Activated T-helper 1 cell treated with anti-CD3 and anti-CD28 coated beads, Interleukin-12 subunit alpha, Interleukin-12 subunit beta, Interleukin-2, Interleukin-4 antibody, amounts not matched to agents 30 ng/mL and 10 ng/mL and 1 ng/mL, durations not matched to agents 14 hours and 24 hours and 36 hours (primary cell): Measurements from ENCODE around the gene EMC7. TPM values are rescaled to one million over a fixed set of nuclear protein-coding genes. Genes with fewer than 3 reads are reported as not detected.

Experiments used
- DNase-seq: peaks from one replicate; pipeline ENCODE4 v3.0.0; 2021; ENCODE audit warnings: low spot score
- H3K27ac Mint-ChIP-seq: one replicate; pipeline ENCODE4 v1.8.0; 2021; ENCODE audit warnings: mild to moderate bottlenecking, mixed read lengths
- H3K27me3 Mint-ChIP-seq: one replicate; pipeline ENCODE4 v1.8.0; 2022; ENCODE audit warnings: mild to moderate bottlenecking, moderate library complexity, mixed read lengths; ENCODE audit not compliant: insufficient read depth
- H3K36me3 Mint-ChIP-seq: one replicate; pipeline ENCODE4 v1.8.0; 2021; ENCODE audit warnings: low read depth, mixed read lengths
- H3K4me1 Mint-ChIP-seq: one replicate; pipeline ENCODE4 v1.8.0; 2021; ENCODE audit warnings: low read depth, mixed read lengths
- H3K4me3 Mint-ChIP-seq: one replicate; pipeline ENCODE4 v1.8.0; 2021; ENCODE audit warnings: mild to moderate bottlenecking, moderate library complexity, mixed read lengths
- H3K9me3 Mint-ChIP-seq: one replicate; pipeline ENCODE4 v1.8.0; 2021; ENCODE audit warnings: mixed read lengths
- intact Hi-C: fragments of 100-400 bp; cut with micrococcal nuclease; formaldehyde crosslinking; loops from one replicate; pipeline ENCODE4 v1.15.1; 2024
- total RNA-seq: library from RNA; stranded (reverse); gene quantifications from 2 replicates; pipeline ENCODE4 v1.2.3, GENCODE V29; 2022

The EMC7 gene
- total RNA-seq, 1 donor from 2014 or later = 77.1 TPM

DNA sequence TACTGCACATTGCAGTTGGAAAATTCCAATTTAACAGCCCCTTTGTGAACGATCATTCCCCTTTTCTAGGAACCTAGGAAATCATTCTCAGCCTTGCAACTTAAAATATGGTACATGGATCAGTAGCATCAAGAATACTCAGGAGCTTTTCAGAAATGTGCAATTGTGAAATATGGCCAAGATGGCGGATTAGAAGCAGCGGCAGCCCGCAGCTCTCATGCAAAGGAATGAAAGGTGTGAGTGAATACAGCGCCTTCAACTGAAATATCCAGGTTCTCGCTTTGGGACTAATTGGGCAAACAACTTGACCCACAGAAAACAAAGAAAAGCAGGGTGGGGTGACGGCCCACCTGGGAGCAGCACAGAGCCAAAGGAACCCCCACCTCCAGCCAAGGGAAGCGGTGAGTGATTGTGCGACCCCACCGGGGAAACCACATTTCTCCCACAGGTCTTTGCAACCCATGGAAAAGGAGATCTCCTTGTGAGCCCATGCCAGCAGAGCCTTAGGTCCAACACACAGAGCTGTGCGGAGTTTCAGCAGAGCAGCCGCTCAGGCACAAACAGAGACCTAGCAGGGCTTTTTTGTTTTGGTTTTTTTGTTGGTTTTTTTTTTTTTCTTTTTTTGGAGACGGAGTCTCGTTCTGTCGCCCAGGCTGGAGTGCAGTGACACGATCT lies 55.1 kb downstream of the EMC7 start:
- peaks cover 22% of the 10 kb centered on the region for H3K9me3 Mint-ChIP-seq
- intact Hi-C loops = loop anchor here (10.0 kb wide), 1 partner anchor 852 kb away; the partner anchor contains the start of gene FMN1
- peaks cover 11% of the 10 kb centered on the region for H3K4me1 Mint-ChIP-seq
- peaks cover under 1% of the 10 kb centered on the region for H3K27me3 Mint-ChIP-seq
- DNase-seq = no peak
- no peak overlapping the region for H3K4me3 Mint-ChIP-seq
- no peak overlapping the region for H3K27ac Mint-ChIP-seq
- peaks cover 4% of the 10 kb centered on the region for H3K36me3 Mint-ChIP-seq

GRCh38 chr15:34043813-34044212 lies 57.8 kb downstream of the EMC7 start:
- H3K27ac Mint-ChIP-seq = no peak overlapping the region
- H3K36me3 Mint-ChIP-seq = no peaks in the 10 kb centered on the region
- no peaks in the 10 kb centered on the region for H3K9me3 Mint-ChIP-seq
- peaks cover 25% of the 10 kb centered on the region for H3K4me1 Mint-ChIP-seq
- H3K27me3 Mint-ChIP-seq = no peaks in the 10 kb centered on the region
- DNase-seq = no peak
- no peak overlapping the region for H3K4me3 Mint-ChIP-seq
- intact Hi-C loops = loop anchor here (10.0 kb wide), 1 partner anchor 849 kb away; the partner anchor contains the start of gene FMN1

DNA sequence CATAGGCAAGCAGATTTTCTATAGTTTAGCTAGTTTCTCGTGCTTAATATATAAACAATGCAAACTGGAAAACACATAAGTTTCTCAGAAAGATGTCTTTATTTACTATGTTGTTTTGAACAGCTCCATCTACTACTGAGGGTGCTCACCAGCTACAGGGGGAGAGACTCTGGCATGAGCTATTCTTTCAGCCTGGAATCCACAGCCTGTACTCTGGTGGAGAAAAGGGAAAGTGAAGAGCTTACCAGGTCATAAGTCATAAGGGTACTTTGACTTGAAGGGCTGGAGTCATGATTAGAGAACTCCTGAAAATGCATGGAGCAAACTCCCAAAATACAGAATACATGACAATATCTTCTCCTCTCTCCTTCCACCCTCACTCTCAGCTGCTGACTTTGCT lies 58.3 kb downstream of the EMC7 start:
- intact Hi-C loops = loop anchor here (10.0 kb wide), 1 partner anchor 849 kb away; the partner anchor contains the start of gene FMN1
- Mint-ChIP-seq H3K27ac (no peak overlapping the region), H3K4me1 (peaks cover 25% of the 10 kb centered on the region), H3K9me3 (no peaks in the 10 kb centered on the region), H3K4me3 (no peak overlapping the region), H3K27me3 (no peaks in the 10 kb centered on the region), H3K36me3 (no peaks in the 10 kb centered on the region)
- DNase-seq = no peak

- H3K4me3 Mint-ChIP-seq = peak overlapping the region; percentile 81
- peaks cover 5% of the 10 kb centered on the region for H3K27me3 Mint-ChIP-seq
- H3K27ac Mint-ChIP-seq = peak overlapping the region; percentile 93
- intact Hi-C loops = loop anchor here (1.0 to 10.0 kb wide), 9 partner anchors 21 to 1505 kb away; partner anchors contain the start of genes DPH6, FMN1, GOLGA8A and KATNBL1
- peaks cover 37% of the 10 kb centered on the region for H3K4me1 Mint-ChIP-seq
- peaks cover 2% of the 10 kb centered on the region for H3K36me3 Mint-ChIP-seq
- H3K9me3 Mint-ChIP-seq = no peaks in the 10 kb centered on the region
- no peak for DNase-seq
These were observed 61.9 kb downstream of the EMC7 start for GRCh38 chr15:34039790-34040113.

DNA sequence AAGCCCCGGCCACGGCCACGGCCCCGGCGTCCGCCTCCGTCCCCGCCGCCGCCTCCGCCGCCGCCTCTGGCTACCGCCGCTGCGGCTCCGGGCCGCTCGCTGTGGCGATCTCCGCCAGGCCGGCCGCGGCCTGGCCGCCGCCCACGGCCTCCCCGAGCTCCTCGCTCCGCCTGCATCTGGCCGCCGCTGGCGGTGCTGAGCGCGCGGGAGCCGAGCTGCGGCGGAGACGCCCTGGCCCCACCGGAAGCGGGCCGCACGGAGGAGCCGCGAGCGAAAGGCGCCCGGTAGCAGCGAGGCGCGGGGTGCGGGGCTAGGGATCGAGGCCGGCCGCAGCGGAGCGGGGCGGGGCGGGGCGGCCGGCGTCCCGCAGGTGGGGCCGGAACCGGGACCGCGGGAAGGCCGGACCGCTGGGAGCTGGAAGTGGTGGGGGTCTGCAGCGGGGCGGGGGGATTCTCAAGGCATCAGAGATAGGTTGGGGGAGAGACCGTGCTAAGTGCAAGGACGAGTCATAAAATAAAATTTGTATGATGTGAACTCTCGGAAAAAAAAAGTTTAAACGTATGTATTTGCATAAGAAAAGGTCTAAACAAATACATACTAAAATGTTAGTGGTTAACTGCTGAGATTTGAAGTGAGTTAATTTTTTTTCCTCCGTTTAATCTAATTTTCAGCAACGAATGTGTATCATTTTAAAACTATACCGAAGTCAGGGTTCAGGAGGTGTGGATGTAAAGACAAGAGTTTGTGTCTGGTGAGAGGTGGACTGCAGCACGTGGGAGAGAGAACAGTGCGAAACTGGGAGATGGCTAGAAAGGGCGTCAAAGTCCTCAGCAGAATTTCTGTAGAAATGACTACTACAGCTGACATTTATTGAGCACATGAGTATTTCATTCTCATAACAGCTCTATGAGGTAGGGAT lies 62.5 kb downstream of the EMC7 start, which contains the start of gene AVEN:
AVEN (minus strand) TSS at position 334 of the 919 bp plus-strand sequence; CDS start at position 176, 158 bp downstream.
- H3K4me1 Mint-ChIP-seq = peaks cover 36% of the 10 kb centered on the region
- H3K36me3 Mint-ChIP-seq = peaks cover 2% of the 10 kb centered on the region
- peak within 1 kb of the TSS; percentile 93 for H3K27ac Mint-ChIP-seq
- H3K27me3 Mint-ChIP-seq = peaks cover 5% of the 10 kb centered on the region
- intact Hi-C loops = loop anchor here (1.0 to 10.0 kb wide), 9 partner anchors 20 to 1506 kb away; partner anchors contain the start of genes DPH6, GOLGA8A, KATNBL1 and NOP10
- peak; percentile 58 for DNase-seq
- H3K4me3 Mint-ChIP-seq = peak within 1 kb of the TSS; percentile 91
- H3K9me3 Mint-ChIP-seq = no peaks in the 10 kb centered on the region

GRCh38 chr15:34038023-34038870 lies 63.4 kb downstream of the EMC7 start:
- Mint-ChIP-seq H3K9me3 (no peaks in the 10 kb centered on the region), H3K36me3 (peaks cover 2% of the 10 kb centered on the region), H3K4me1 (peaks cover 28% of the 10 kb centered on the region), H3K27ac (peak overlapping the region; percentile 89), H3K4me3 (peak overlapping the region; percentile 91), H3K27me3 (peaks cover 5% of the 10 kb centered on the region)
- intact Hi-C loops = loop anchor here (1.0 to 10.0 kb wide), 6 partner anchors 19 to 1507 kb away; partner anchors contain the start of genes DPH6, NOP10, NUTM1 and PGBD4
- DNase-seq = peak; percentile 60

Other genes starting within 250 kb of the EMC7 start
- gene CHRM5, start 133.4 kb downstream of the EMC7 start, total RNA-seq = not detected in 2 replicates
- 16.3 and 16.8 TPM in 2 replicates for gene AVEN, start 62.7 kb downstream of the EMC7 start, total RNA-seq
- 3.9 TPM in 2 replicates for gene PGBD4, start 221 bp upstream of the EMC7 start, total RNA-seq
- gene KATNBL1, start 108.2 kb upstream of the EMC7 start, total RNA-seq = 37.6 and 42.1 TPM in 2 replicates
- gene EMC4, start 123.2 kb upstream of the EMC7 start, total RNA-seq = 97.0 and 102 TPM in 2 replicates
- 33.2 and 36.4 TPM in 2 replicates for gene SLC12A6, start 235.9 kb upstream of the EMC7 start, total RNA-seq
- 257 and 267 TPM in 2 replicates for gene NOP10, start 241.3 kb upstream of the EMC7 start, total RNA-seq
- gene NUTM1, start 241.5 kb upstream of the EMC7 start, total RNA-seq = not detected in 2 replicates